Measurements from ENCODE around the gene ISLR. TPM values are rescaled to one million over a fixed set of nuclear protein-coding genes. Genes with fewer than 3 reads are reported as not detected.

Gene ISLR
- total and polyA plus RNA-seq, 2 of the 4 experiments (the other 2 are of a cell fraction), result under 0.01 to 0.79 TPM

- peak; percentile 51; the same call in 1 of the 2 replicates for TF ChIP-seq FOS (IDR thresholded peaks at IDR 0.05; ENCODE audit: low read depth, low read length)
- no peak for TF ChIP-seq NFE2L2 (IDR thresholded peaks at IDR 0.05; ENCODE audit: low read depth, low read length)
- TF ChIP-seq, protein P1, sequence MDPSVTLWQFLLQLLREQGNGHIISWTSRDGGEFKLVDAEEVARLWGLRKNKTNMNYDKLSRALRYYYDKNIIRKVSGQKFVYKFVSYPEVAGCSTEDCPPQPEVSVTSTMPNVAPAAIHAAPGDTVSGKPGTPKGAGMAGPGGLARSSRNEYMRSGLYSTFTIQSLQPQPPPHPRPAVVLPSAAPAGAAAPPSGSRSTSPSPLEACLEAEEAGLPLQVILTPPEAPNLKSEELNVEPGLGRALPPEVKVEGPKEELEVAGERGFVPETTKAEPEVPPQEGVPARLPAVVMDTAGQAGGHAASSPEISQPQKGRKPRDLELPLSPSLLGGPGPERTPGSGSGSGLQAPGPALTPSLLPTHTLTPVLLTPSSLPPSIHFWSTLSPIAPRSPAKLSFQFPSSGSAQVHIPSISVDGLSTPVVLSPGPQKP (IDR thresholded peaks at IDR 0.05; ENCODE audit: borderline replicate concordance, low read depth, low read length), result no peak
Observed at GRCh38 chr15:74179101-74179841, 5.8 kb downstream of the ISLR start (continued).
